Ammon's horn (tissue), 1 donor: ENCODE measurements around the gene PDCD1LG2.
"Not testable (repeated sequence)": the region's sequence is repeated elsewhere in the genome, so short reads cannot be mapped to it uniquely, and the experiment has no call there.

Experiments
- DNase-seq: peaks from one replicate; pipeline ENCODE4 v3.0.0-alpha.2; 2016; ENCODE audit warnings: low spot score

The PDCD1LG2 gene

GRCh38 chr9:5510360-5510931 is at the start of gene PDCD1LG2:
Gene PDCD1LG2 (plus strand): TSS chr9:5510531. CDS start chr9:5522547, 12,016 bp downstream.
- peak; percentile 29 for DNase-seq

GRCh38 chr9:5464831-5465330 is 45.5 kb upstream of the PDCD1LG2 start:
- not testable (repeated sequence) for DNase-seq

- DNase-seq: no peak
Observed at GRCh38 chr9:5466005-5466404, 44.3 kb upstream of the PDCD1LG2 start.

GRCh38 chr9:5466766-5467165 is 43.6 kb upstream of the PDCD1LG2 start:
- DNase-seq: no peak

- no peak for DNase-seq
Observed at GRCh38 chr9:5468850-5469249, 41.5 kb upstream of the PDCD1LG2 start.

- DNase-seq: no peak
Observed at GRCh38 chr9:5470122-5470521, 40.2 kb upstream of the PDCD1LG2 start.

GRCh38 chr9:5470816-5471215 is 39.5 kb upstream of the PDCD1LG2 start:
- no peak for DNase-seq

- DNase-seq: not testable (repeated sequence)
Observed at GRCh38 chr9:5475611-5476010, 34.7 kb upstream of the PDCD1LG2 start.

- no peak for DNase-seq
Observed at GRCh38 chr9:5478206-5478605, 32.1 kb upstream of the PDCD1LG2 start.

GRCh38 chr9:5479994-5480694 is 30.2 kb upstream of the PDCD1LG2 start:
- DNase-seq: no peak

- no peak for DNase-seq
Observed at GRCh38 chr9:5480919-5481318, 29.4 kb upstream of the PDCD1LG2 start.

- DNase-seq: no peak
Observed at GRCh38 chr9:5481322-5482040, 28.9 kb upstream of the PDCD1LG2 start.

GRCh38 chr9:5482194-5482593 is 28.1 kb upstream of the PDCD1LG2 start:
- no peak for DNase-seq

- DNase-seq: no peak
Observed at GRCh38 chr9:5483306-5483705, 27.0 kb upstream of the PDCD1LG2 start.

GRCh38 chr9:5485378-5486085 is 24.8 kb upstream of the PDCD1LG2 start:
- no peak for DNase-seq

- no peak for DNase-seq
Observed at GRCh38 chr9:5486988-5487387, 23.3 kb upstream of the PDCD1LG2 start.

GRCh38 chr9:5488221-5489008 is 21.9 kb upstream of the PDCD1LG2 start:
- DNase-seq: no peak

GRCh38 chr9:5489630-5490490 is 20.5 kb upstream of the PDCD1LG2 start:
- no peak for DNase-seq

GRCh38 chr9:5492965-5493678 is 17.2 kb upstream of the PDCD1LG2 start:
- DNase-seq: no peak
